GM12878 (cell line): ENCODE results near the gene PRSS35.

ENCODE experiments used
- ESRRA ChIP-seq: IDR thresholded peaks from 2 replicates; pipeline ENCODE4 v1.6.1; 2012; ENCODE audit warnings: mild to moderate bottlenecking, low read length, improper control_type of control experiment
- EZH2 ChIP-seq: IDR thresholded peaks from 2 replicates; pipeline ENCODE4 v1.6.1; 2012; ENCODE audit warnings: low read depth, mild to moderate bottlenecking, control low read depth, inconsistent platforms, low read length, borderline replicate concordance; ENCODE audit not compliant: control insufficient read depth
- POLR2A ChIP-seq: IDR thresholded peaks from 2 replicates; pipeline ENCODE4 v1.6.1; 2011; ENCODE audit warnings: low read depth, mild to moderate bottlenecking, low read length
- TF ChIP-seq, protein P1 (sequence below), 3 experiments: IDR thresholded peaks in 2 of 3; conservative IDR thresholded peaks in 1 of 3; 2 replicates each; pipeline ENCODE4 v1.5.1; 2011; ENCODE audit warnings: low read depth in 3 of 3, low read length in 3 of 3, mild to moderate bottlenecking in 3 of 3, control low read depth in 2 of 3, moderate library complexity in 2 of 3, inconsistent platforms in 1 of 3, mixed read lengths in 1 of 3; ENCODE audit not compliant: control insufficient read depth in 2 of 3, insufficient read depth in 1 of 3; ENCODE audit errors: extremely low read depth in 1 of 3

- TF ChIP-seq ESRRA: no peak
- TF ChIP-seq EZH2: no peak
- TF ChIP-seq POLR2A: no peak
- TF ChIP-seq, protein P1, sequence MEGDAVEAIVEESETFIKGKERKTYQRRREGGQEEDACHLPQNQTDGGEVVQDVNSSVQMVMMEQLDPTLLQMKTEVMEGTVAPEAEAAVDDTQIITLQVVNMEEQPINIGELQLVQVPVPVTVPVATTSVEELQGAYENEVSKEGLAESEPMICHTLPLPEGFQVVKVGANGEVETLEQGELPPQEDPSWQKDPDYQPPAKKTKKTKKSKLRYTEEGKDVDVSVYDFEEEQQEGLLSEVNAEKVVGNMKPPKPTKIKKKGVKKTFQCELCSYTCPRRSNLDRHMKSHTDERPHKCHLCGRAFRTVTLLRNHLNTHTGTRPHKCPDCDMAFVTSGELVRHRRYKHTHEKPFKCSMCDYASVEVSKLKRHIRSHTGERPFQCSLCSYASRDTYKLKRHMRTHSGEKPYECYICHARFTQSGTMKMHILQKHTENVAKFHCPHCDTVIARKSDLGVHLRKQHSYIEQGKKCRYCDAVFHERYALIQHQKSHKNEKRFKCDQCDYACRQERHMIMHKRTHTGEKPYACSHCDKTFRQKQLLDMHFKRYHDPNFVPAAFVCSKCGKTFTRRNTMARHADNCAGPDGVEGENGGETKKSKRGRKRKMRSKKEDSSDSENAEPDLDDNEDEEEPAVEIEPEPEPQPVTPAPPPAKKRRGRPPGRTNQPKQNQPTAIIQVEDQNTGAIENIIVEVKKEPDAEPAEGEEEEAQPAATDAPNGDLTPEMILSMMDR (IDR thresholded peaks at IDR 0.05 in 2 of 3, conservative IDR thresholded peaks at IDR 0.05 in 1 of 3; ENCODE audit: control insufficient read depth in 2 of 3, extremely low read depth in 1 of 3, insufficient read depth in 1 of 3, low read depth in 3 of 3, low read length in 3 of 3): peak; percentile 72 to 82 (median 76)
These were observed 2.6 kb downstream of the PRSS35 start for GRCh38 chr6:83514866-83515466.
